ENCODE measurements around the gene BTBD1. TPM values are rescaled to one million over a fixed set of nuclear protein-coding genes. Genes with fewer than 3 reads are reported as not detected.

The BTBD1 gene
- total RNA-seq, 1 experiment from 2014 or later = 80.0 TPM

GRCh38 chr15:82995076-82995475, 72.0 kb downstream of the BTBD1 start:
- no peak overlapping the region for H3K4me2 ChIP-seq (ENCODE audit: low read length)
- H3K9me2 ChIP-seq (ENCODE audit: insufficient read depth) = no peaks in the 10 kb centered on the region
- ChIA-PET POLR2A (no interaction called here), CTCF (interaction anchor here (1.3 to 1.7 kb wide), 3 partner anchors 16 to 146 kb away, joined by 3 to 4 read pairs (median 3); partner anchors contain the start of gene C15orf40), RAD21 (ENCODE audit: low non-redundant PET in 1 of 2, low total read pairs in 2 of 2, uncharacterized antibody in 2 of 2, unreplicated experiment in 2 of 2) (no interaction called here)
- TF ChIP-seq FOSL1 (IDR thresholded peaks at IDR 0.05; ENCODE audit: low read depth) (no peak), ATF3 (IDR thresholded peaks at IDR 0.05) (no peak), MAX (IDR thresholded peaks at IDR 0.05) (no peak), POLR2AphosphoS5 (IDR thresholded peaks at IDR 0.05; ENCODE audit: low read depth, low read length) (no peak), EZH2phosphoT487 (IDR thresholded peaks at IDR 0.05; ENCODE audit: borderline replicate concordance) (no peak), ZBTB33 (IDR thresholded peaks at IDR 0.05; ENCODE audit: extremely low read depth, insufficient replicate concordance, low read length) (no peak), JUND (IDR thresholded peaks at IDR 0.05) (no peak), ELF1 (IDR thresholded peaks at IDR 0.05; ENCODE audit: borderline replicate concordance, low read depth) (no peak), SP1 (IDR thresholded peaks at IDR 0.05; ENCODE audit: low read depth) (no peak), REST (IDR thresholded peaks at IDR 0.05; ENCODE audit: low read depth) (no peak), CEBPB (IDR thresholded peaks at IDR 0.05; ENCODE audit: low read depth) (no peak), RAD21 (IDR thresholded peaks at IDR 0.05; ENCODE audit: low read depth) (no peak), TCF7L2 (IDR thresholded peaks at IDR 0.05; ENCODE audit: borderline replicate concordance, extremely low read depth, insufficient read depth, insufficient read length) (no peak), CBX3 (IDR thresholded peaks at IDR 0.05; ENCODE audit: low read depth) (no peak), EZH2 (IDR thresholded peaks at IDR 0.05) (no peak), SIN3A (IDR thresholded peaks at IDR 0.05; ENCODE audit: low read depth) (no peak), YY1 (IDR thresholded peaks at IDR 0.05; ENCODE audit: extremely low read depth, insufficient replicate concordance, low read depth, low read length) (no peak)
- no peaks in the 10 kb centered on the region for H3K9me3 ChIP-seq (ENCODE audit: control insufficient read depth in 1 of 2, insufficient read depth in 1 of 2, low read depth in 1 of 2, low read length in 2 of 2)
- no peak overlapping the region for H3K27ac ChIP-seq (ENCODE audit: low read depth, low read length)
- no TSS peak for BruUV-seq (replicated peaks)
- ATAC-seq (no peak), DNase-seq (ENCODE audit: low read depth, low spot score) (no peak)
- H4K20me1 ChIP-seq (ENCODE audit: insufficient read depth) = no peaks in the 10 kb centered on the region
- no peak overlapping the region for H3K9ac ChIP-seq (ENCODE audit: low read length)
- H2AFZ ChIP-seq (ENCODE audit: low read depth, low read length, poor library complexity, severe bottlenecking) = no peak overlapping the region
- 0 out of 4 replicates have a peak, but pooled peaks cover 3 to 5% of the 10 kb centered on the region in 2 experiments for H3K36me3 ChIP-seq (ENCODE audit: control insufficient read depth in 1 of 2, insufficient read depth in 2 of 2, low read length in 2 of 2)
- H3K4me3 ChIP-seq (replicated peaks in 1 of 2; ENCODE audit: low read depth in 1 of 2, low read length in 2 of 2) = no peak overlapping the region
- intact Hi-C loops (cut with micrococcal nuclease) = no loop called here
- peaks cover 3% of the 10 kb centered on the region; the same call in 1 of the 2 replicates for H3K79me2 ChIP-seq (ENCODE audit: insufficient read depth, low read length)
- no peaks in the 10 kb centered on the region for H3K27me3 ChIP-seq (ENCODE audit: insufficient read depth, low read length)
- peaks cover 0 to under 1% of the 10 kb centered on the region in 2 experiments; a peak in 1 of 4 replicates for H3K4me1 ChIP-seq (ENCODE audit: control insufficient read depth in 1 of 2, insufficient read depth in 2 of 2, low read length in 2 of 2)

Data from HCT116 (cell line).